Nucleus accumbens (tissue), 56 donors: ENCODE data around the gene CDH6.

Experiments
- DNase-seq, 56 donors: peaks; one replicate each; lab custom pipeline; 2025; lab: John Stamatoyannopoulos, UW

CDH6 gene

GRCh38 chr5:31365776-31366175 is 172.3 kb downstream of the CDH6 start:
- no peak for DNase-seq

- peak in 1 of 56 donors; percentile 11 for DNase-seq
These were observed 173.5 kb downstream of the CDH6 start for GRCh38 chr5:31366941-31367340.

- DNase-seq, result no peak
These were observed 178.6 kb downstream of the CDH6 start for GRCh38 chr5:31372124-31372523.

- no peak for DNase-seq
These were observed 182.7 kb downstream of the CDH6 start for GRCh38 chr5:31375999-31376720.

GRCh38 chr5:31377274-31377946 is 183.9 kb downstream of the CDH6 start:
- no peak for DNase-seq

- DNase-seq, result no peak
These were observed 184.7 kb downstream of the CDH6 start for GRCh38 chr5:31378136-31378535.
